Upper lobe of right lung (tissue), 1 donor: ENCODE results near the gene IPCEF1. TPM values are rescaled to one million over a fixed set of nuclear protein-coding genes. Genes with fewer than 3 reads are reported as not detected.

ENCODE experiments used
- ATAC-seq: fragments of 200-7000 bp; cut with Tn5 transposase; one replicate; pipeline ENCODE4 v1.9.1; 2020; ENCODE audit warnings: mild to moderate bottlenecking, moderate library complexity
- DNase-seq: peaks from one replicate; pipeline ENCODE4 v3.0.0-alpha.2; 2020
- H3K27ac ChIP-seq: fragments of 200-600 bp; one replicate; pipeline ENCODE4 v1.8.0; 2022
- H3K27me3 ChIP-seq: fragments of 200-600 bp; one replicate; pipeline ENCODE4 v1.8.0; 2022; ENCODE audit warnings: mild to moderate bottlenecking
- H3K36me3 ChIP-seq: fragments of 200-600 bp; one replicate; pipeline ENCODE4 v1.8.0; 2022
- H3K4me1 ChIP-seq: fragments of 200-600 bp; one replicate; pipeline ENCODE4 v1.8.0; 2022
- H3K4me3 ChIP-seq: fragments of 200-600 bp; one replicate; pipeline ENCODE4 v1.8.0; 2022; ENCODE audit warnings: mild to moderate bottlenecking
- H3K9me3 ChIP-seq: fragments of 200-600 bp; one replicate; pipeline ENCODE4 v1.8.0; 2022
- CTCF ChIP-seq: fragments of 200-600 bp; IDR thresholded peaks from one replicate; pipeline ENCODE4 v1.8.0; 2022; ENCODE audit warnings: antibody characterized with exemption
- intact Hi-C: fragments of 100-400 bp; cut with DNase I; formaldehyde crosslinking; loops from one replicate; pipeline ENCODE4 v1.11.0; 2022
- total RNA-seq: library from RNA; stranded (reverse); fragmentation: NEBNext Ultra II Directional; extraction: Animal tissue kit (Norgen Biotek cat#: 25700); gene quantifications from one replicate; pipeline ENCODE4 v1.2.1, GENCODE V29; 2021
- donor health status: DM: no; HTN: yes; CAD: no; lungs with severe emphysema.

The IPCEF1 gene
- total RNA-seq, 1 donor from 2014 or later: 8.8 TPM

GRCh38 chr6:154371281-154371680 lies 14.7 kb upstream of the IPCEF1 start:
- TF ChIP-seq CTCF: no peak
- intact Hi-C loops: no loop called here
- no peak for DNase-seq
- Histone ChIP-seq H3K4me1 (no peaks in the 10 kb centered on the region), H3K27ac (no peak overlapping the region), H3K27me3 (no peaks in the 10 kb centered on the region), H3K4me3 (no peak overlapping the region), H3K36me3 (no peaks in the 10 kb centered on the region), H3K9me3 (no peaks in the 10 kb centered on the region)
- ATAC-seq: no peak

DNA sequence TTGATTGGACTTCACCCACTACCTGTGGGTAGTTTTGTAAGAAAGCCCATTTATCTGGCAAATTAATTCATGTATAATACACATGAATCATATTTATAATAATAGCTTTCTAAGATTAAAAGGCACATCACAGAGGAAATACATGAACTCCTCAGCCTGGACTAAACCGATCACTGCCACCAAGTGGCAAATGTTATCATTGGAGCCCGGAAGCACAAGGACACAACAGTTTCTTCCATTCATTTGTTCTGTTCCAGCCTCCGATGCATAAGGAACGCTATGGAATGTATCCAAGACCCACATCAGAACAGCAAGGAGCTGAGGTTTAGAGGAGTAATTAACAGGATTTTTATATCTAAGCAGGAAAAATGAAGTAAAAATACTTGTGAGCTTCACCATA lies 13.9 kb upstream of the IPCEF1 start:
- DNase-seq (no peak), ATAC-seq (peak; percentile 68)
- Histone ChIP-seq H3K4me1 (no peaks in the 10 kb centered on the region), H3K9me3 (no peaks in the 10 kb centered on the region), H3K27ac (no peak overlapping the region), H3K36me3 (no peaks in the 10 kb centered on the region), H3K4me3 (no peak overlapping the region), H3K27me3 (no peaks in the 10 kb centered on the region)
- intact Hi-C loops: no loop called here
- TF ChIP-seq CTCF: peak; percentile 41

DNA sequence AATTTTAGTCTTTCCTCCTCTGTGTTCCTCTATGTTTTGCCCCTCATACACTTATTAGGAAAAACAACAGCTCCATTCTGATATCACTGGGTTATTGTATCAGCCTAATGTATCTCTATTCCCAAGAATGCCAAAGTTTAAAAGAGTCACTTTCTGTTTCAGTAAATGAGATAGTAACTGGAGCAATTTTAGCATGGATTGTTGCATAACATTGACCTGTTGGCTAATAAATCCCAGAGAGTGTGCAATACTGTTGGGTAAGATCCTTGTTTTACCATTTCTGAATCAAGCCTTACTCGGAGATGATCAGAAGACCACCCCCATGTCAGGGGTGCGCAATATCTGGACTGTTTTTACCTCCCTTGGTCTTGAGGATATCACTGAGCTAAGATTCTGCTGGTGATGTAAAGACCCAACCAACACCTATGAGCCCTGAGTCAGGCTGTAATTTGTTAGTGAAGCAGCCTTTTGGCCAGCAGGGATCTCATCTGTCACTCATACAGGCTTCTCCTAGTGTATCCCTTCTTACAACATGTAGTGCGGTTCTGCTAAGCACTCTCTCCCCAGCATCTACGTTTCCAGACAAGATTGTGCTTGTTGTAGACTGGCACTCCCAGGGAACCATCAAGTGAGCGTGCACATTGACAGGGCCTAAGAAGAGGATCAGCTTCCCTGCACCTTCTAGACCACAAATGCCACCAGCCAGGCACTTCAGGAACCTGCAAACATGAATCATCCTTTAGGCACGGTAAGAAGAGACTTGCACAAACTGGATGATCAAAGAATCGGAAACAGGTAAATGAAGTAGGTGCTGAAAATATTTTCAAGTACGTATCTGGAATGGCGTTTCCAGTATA lies 11.5 kb upstream of the IPCEF1 start:
- Histone ChIP-seq H3K9me3 (no peaks in the 10 kb centered on the region), H3K27me3 (no peaks in the 10 kb centered on the region), H3K4me1 (no peaks in the 10 kb centered on the region), H3K27ac (no peak overlapping the region), H3K4me3 (no peak overlapping the region), H3K36me3 (no peaks in the 10 kb centered on the region)
- intact Hi-C loops: no loop called here
- no peak for TF ChIP-seq CTCF
- DNase-seq (no peak), ATAC-seq (peak; percentile 33)

GRCh38 chr6:154367336-154367735 lies 10.7 kb upstream of the IPCEF1 start:
- intact Hi-C loops: no loop called here
- DNase-seq (no peak), ATAC-seq (peak; percentile 44)
- Histone ChIP-seq H3K27me3 (no peaks in the 10 kb centered on the region), H3K36me3 (no peaks in the 10 kb centered on the region), H3K4me3 (no peak overlapping the region), H3K9me3 (no peaks in the 10 kb centered on the region), H3K4me1 (no peaks in the 10 kb centered on the region), H3K27ac (no peak overlapping the region)
- no peak for TF ChIP-seq CTCF

GRCh38 chr6:154363821-154364220 lies 7.2 kb upstream of the IPCEF1 start:
- Histone ChIP-seq H3K4me1 (no peaks in the 10 kb centered on the region), H3K4me3 (no peak overlapping the region), H3K27ac (no peak overlapping the region), H3K9me3 (no peaks in the 10 kb centered on the region), H3K36me3 (no peaks in the 10 kb centered on the region), H3K27me3 (no peaks in the 10 kb centered on the region)
- ATAC-seq: no peak
- DNase-seq: no peak
- TF ChIP-seq CTCF: no peak
- intact Hi-C loops: no loop called here

- H3K4me1 ChIP-seq: no peaks in the 10 kb centered on the region
- no peaks in the 10 kb centered on the region for H3K9me3 ChIP-seq
- no peaks in the 10 kb centered on the region for H3K36me3 ChIP-seq
- DNase-seq (no peak), ATAC-seq (no peak)
- no peak for TF ChIP-seq CTCF
- intact Hi-C loops: no loop called here
- H3K4me3 ChIP-seq: no peak overlapping the region
- H3K27ac ChIP-seq: no peak overlapping the region
- H3K27me3 ChIP-seq: no peaks in the 10 kb centered on the region
Measured at GRCh38 chr6:154361476-154361875, 4.9 kb upstream of the IPCEF1 start.
